ES-I3 (cell line): ENCODE measurements around the gene COPS6.

Source experiments
- H3K36me3 ChIP-seq: 2 replicates; pipeline ENCODE4 v1.6.1; 2013; ENCODE audit warnings: mild to moderate bottlenecking, low read length, control low read depth, moderate library complexity; ENCODE audit not compliant: insufficient read depth
- H3K4me1 ChIP-seq: 2 replicates; pipeline ENCODE4 v1.6.1; 2013; ENCODE audit warnings: mild to moderate bottlenecking, control low read depth, low read length; ENCODE audit not compliant: insufficient read depth
- H3K9ac ChIP-seq: 2 replicates; pipeline ENCODE4 v1.6.1; 2013; ENCODE audit warnings: low read depth, mild to moderate bottlenecking, low read length, moderate library complexity
- H3K9me3 ChIP-seq: 2 replicates; pipeline ENCODE4 v1.6.1; 2013; ENCODE audit warnings: mild to moderate bottlenecking, low read length, moderate library complexity; ENCODE audit not compliant: control insufficient read depth, insufficient read depth

The COPS6 gene

DNA sequence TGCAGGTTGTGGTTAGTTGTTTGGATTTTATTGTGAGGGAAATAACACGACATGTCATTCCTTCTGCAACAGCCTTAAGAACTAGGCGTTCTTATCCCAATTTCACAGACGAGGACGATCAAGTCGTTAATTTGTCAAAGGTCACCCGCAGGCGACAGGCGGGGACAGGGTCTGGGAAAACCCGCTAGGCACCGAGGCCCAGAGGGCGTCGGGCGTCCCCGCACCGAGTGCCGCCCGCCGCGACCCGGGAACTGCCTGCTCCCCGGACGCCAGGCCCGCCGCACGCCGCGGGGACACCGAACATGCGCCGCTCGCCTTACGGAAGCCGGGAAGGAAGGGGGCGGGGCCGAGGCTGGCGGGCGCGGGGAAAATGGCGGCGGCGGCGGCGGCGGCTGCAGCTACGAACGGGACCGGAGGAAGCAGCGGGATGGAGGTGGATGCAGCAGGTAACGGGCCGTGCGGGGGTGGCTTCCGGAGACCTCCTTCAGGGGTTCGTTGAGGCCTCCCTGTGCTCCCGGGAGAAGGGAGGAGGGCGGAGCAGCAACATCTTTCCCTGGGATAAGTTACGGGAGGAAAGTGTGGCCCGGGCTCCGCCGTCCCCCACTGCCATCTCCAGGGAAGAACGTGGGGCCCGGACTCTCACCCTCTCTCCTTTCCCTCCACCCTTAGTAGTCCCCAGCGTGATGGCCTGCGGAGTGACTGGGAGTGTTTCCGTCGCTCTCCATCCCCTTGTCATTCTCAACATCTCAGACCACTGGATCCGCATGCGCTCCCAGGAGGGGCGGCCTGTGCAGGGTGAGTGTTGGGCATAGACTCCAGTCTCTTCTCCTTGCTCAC lies at the start of gene COPS6:
Gene COPS6, plus strand, starts transcription at position 349 of the 837 bp plus-strand sequence. Its CDS starts 22 bp downstream, at position 371.
- no peaks in the 10 kb centered on the region for H3K9me3 ChIP-seq
- H3K9ac ChIP-seq: peak within 1 kb of the TSS; percentile 82
- H3K36me3 ChIP-seq: peaks cover 24% of the 10 kb centered on the region
- peaks cover 7% of the 10 kb centered on the region; the same call in 1 of the 2 replicates for H3K4me1 ChIP-seq

DNA sequence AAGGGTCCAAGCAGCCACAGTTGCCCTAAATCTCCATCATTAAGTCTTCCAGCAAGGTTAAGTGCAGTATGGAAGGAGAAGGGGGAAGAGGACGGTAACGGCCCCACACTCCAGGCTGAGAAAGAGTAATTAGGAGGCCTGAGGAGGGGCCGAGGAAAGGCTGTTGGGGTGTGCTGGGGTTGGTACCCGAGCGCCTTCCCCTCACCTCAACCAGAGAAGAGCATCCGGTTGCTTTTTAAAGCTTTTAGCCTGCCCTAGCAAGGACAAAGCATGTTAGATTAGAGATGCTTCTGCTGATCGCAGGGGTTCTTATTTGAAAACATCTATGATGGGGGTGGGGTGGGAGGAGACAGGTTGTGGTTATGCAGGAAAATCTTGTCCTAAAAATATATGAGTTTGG lies 48.2 kb upstream of the COPS6 start:
- no peak overlapping the region for H3K9ac ChIP-seq
- no peaks in the 10 kb centered on the region for H3K9me3 ChIP-seq
- peaks cover 4% of the 10 kb centered on the region for H3K36me3 ChIP-seq
- 0 out of 2 replicates have a peak, but pooled peaks cover 6% of the 10 kb centered on the region for H3K4me1 ChIP-seq

DNA sequence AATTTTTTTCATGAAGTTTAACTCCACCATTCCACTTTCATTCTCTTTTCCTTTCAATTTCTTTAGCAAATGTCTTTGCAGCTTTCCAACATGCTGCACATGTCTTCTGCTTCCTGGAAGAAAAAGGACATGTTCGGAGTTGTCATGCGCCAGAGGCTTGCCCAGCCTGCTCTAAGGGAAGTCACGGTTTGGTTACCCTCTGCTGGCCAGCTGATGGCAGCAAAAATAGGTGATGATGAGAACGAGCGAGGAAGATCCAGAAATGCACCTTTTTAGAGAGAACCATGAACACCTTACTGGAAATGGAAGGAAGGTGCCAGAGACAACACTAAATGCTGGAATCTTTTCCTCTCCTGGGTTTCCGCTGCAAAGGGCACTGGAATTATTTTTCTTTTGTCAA lies 44.1 kb upstream of the COPS6 start:
- H3K9ac ChIP-seq: no peak overlapping the region
- no peaks in the 10 kb centered on the region for H3K9me3 ChIP-seq
- H3K36me3 ChIP-seq: no peaks in the 10 kb centered on the region
- 0 out of 2 replicates have a peak, but pooled peaks cover 9% of the 10 kb centered on the region for H3K4me1 ChIP-seq

DNA sequence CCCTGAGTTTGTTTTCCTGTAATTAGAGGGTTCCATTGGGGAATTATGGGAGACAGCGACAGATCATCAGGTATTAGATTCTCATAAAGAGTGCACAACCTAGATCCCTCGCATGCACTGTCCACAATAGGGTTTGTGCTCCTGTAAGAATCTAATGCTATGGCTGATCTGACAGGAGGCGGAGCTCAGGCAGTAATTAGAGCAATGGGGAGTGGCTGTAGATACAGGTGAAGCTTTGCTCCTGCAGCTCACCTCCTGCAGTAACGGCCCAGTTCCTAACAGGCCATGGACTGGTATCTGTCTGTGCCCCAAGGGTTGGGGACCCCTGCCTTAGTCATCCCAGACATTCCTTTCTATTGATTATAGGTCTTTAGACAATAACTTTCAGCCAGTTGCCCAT lies 40.1 kb upstream of the COPS6 start:
- H3K9me3 ChIP-seq: no peaks in the 10 kb centered on the region
- H3K9ac ChIP-seq: no peak overlapping the region
- peaks cover 3% of the 10 kb centered on the region; the same call in 1 of the 2 replicates for H3K4me1 ChIP-seq
- peaks cover 12% of the 10 kb centered on the region; the same call in 1 of the 2 replicates for H3K36me3 ChIP-seq

DNA sequence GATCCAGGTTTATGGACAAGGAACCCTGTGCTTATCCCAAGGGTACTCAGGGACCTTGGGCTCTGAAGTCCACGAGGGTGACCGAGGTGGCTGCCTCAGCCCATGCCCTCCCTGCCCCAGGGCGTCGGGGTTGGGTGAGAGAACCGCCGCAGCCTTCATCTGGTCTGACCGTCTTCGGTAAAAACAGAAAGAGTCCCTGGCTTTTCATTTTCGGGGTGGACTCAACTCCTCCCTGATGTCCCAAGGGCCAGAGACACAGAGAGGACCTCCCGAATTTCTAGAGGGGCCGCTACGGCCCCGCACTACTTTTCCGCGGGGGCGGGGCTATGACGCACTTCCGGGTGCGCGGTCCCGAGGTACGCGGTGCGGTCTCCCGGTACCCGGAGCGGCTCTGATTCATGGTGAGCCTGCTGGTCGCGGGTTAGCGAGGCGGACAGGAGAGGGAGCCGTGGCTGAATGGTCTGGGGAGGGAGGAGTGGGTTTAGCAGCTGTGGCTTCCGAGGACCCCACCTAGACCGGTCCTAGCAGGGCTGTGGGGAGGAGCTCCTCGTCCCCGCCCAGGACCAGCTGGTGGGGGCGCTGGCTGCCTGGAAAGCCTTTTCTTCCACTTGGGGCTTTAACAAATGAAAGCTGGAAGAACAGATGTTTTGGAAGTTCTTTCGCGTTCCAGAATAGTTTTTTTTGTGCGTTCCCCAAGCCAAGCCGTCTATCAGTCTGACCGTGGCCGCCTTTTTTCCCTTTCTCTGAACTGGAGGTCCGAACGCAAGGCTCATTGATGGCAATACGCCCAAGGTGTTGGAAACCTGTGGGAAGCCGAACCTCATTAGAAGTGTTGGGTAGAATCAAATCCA lies 39.1 kb upstream of the COPS6 start, which contains the start of gene ZSCAN21:
Gene ZSCAN21, plus strand, starts transcription at position 334 of the 851 bp plus-strand sequence. CDS start 7,233 bp downstream, outside the sequence.
- no peaks in the 10 kb centered on the region for H3K9me3 ChIP-seq
- H3K4me1 ChIP-seq: peaks cover 3% of the 10 kb centered on the region; the same call in 1 of the 2 replicates
- peaks cover 12% of the 10 kb centered on the region; the same call in 1 of the 2 replicates for H3K36me3 ChIP-seq
- H3K9ac ChIP-seq: peak within 1 kb of the TSS; percentile 97

DNA sequence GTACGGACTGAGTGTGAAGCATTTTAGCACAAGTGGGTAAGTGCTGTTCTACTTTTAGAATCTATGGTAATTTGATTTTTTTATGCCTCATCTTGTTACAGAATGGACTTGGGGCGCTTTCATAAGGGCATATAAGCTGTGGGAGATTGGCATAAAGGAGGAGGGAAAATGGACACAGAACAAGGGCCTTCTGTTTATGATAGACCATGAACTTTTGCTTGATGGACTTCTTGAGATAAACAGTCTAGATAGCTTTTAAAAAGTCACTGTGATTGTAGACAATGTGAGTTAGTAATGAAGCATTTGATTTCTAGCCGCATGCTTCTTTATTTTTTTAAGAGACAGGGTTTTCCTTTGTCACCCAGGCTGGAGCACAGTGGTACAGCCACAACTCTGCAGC lies 37.2 kb upstream of the COPS6 start:
- H3K4me1 ChIP-seq: peaks cover 3% of the 10 kb centered on the region; the same call in 1 of the 2 replicates
- H3K9me3 ChIP-seq: no peaks in the 10 kb centered on the region
- H3K9ac ChIP-seq: no peak overlapping the region
- peaks cover 12% of the 10 kb centered on the region; the same call in 1 of the 2 replicates for H3K36me3 ChIP-seq

DNA sequence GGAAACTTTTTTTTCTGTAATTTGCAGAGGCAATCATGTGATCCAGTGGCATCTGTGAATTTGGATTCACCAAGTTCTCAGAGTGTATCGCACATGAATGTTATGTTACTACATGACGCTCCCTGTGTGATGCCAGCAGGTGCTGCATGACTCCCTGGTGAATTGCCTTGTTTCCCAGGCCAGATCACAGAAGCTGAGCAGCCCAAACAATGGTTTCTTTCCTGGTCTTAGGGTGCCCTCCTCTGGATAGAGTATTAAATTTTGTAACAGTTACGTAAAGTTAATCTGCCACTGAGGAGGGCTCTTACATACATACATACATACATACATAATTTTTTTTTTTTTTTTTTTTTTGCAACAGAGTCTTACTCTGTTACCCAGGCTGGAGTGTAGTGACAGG lies 35.6 kb upstream of the COPS6 start:
- Histone ChIP-seq H3K4me1 (peaks cover 3% of the 10 kb centered on the region; the same call in 1 of the 2 replicates), H3K36me3 (peaks cover 23% of the 10 kb centered on the region; the same call in 1 of the 2 replicates), H3K9me3 (no peaks in the 10 kb centered on the region), H3K9ac (no peak overlapping the region)

DNA sequence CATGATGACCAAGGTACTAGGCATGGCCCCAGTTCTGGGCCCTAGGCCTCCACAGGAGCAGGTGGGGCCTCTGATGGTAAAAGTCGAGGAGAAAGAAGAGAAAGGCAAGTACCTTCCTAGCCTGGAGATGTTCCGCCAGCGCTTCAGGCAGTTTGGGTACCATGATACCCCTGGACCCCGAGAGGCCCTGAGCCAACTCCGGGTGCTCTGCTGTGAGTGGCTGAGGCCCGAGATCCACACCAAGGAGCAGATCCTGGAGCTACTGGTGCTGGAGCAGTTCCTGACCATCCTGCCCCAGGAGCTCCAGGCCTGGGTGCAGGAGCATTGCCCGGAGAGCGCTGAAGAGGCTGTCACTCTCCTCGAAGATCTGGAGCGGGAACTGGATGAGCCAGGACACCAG lies 31.8 kb upstream of the COPS6 start:
- H3K9ac ChIP-seq: no peak overlapping the region
- H3K36me3 ChIP-seq: peaks cover 34% of the 10 kb centered on the region
- H3K9me3 ChIP-seq: no peaks in the 10 kb centered on the region
- no peaks in the 10 kb centered on the region for H3K4me1 ChIP-seq

DNA sequence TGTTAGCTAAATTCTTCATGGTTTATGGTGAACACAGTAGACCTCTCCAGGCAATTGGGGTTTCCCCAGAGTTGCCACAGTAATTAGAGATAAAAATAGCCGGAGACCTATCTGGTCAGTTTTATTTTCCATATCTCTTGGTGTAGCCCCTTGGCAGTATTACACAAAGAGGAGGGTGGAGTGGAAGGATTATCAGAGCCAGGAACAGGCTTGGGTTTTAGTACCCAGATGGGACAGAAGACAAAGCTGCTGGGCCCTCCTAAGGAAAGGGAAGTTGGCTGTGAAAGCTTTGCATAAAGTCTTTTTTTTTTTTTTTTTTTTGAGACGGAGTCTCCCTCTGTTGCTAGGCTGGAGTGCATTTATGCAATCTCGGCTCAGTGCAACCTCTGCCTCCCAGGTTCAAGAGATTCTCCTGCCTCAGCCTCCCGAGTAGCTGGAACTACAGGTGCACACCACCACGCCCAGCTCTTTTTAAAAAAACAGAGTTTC lies 29.5 kb upstream of the COPS6 start:
- Histone ChIP-seq H3K9ac (no peak overlapping the region), H3K4me1 (no peaks in the 10 kb centered on the region), H3K36me3 (peaks cover 35% of the 10 kb centered on the region), H3K9me3 (no peaks in the 10 kb centered on the region)

DNA sequence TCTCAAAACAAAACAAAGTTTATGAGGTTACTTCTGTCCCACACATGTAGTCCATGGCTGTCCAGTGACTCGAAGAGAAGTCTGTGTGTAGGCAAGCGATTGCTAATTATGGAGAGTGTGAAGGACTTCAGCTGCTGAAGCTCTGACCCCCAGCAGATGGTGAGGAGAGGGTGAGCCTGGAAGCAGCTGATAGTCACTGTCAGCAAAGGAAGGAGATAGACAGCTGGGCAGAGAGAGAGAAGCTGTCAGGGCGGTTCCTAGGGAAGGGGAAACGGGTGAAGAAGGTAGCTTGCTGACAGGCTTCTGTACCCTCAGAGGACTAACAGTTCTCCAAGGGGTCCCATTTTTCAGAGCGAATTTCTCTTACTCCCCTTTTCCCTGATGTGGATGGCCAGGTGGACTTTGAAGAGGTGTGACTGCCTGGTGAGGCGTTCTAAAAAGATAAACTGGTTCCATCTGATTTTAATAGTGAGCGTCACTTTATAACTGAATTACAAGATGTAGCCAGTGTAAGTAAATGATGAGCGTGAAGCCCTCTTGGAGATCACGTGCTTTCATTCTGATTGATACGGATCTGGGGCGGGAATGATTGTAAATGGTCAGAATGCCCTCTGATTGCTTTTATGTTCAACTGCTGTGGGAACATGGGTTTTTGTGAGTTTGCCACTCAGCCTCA lies 27.1 kb upstream of the COPS6 start:
- no peaks in the 10 kb centered on the region for H3K9me3 ChIP-seq
- no peaks in the 10 kb centered on the region for H3K4me1 ChIP-seq
- H3K36me3 ChIP-seq: peaks cover 36% of the 10 kb centered on the region

DNA sequence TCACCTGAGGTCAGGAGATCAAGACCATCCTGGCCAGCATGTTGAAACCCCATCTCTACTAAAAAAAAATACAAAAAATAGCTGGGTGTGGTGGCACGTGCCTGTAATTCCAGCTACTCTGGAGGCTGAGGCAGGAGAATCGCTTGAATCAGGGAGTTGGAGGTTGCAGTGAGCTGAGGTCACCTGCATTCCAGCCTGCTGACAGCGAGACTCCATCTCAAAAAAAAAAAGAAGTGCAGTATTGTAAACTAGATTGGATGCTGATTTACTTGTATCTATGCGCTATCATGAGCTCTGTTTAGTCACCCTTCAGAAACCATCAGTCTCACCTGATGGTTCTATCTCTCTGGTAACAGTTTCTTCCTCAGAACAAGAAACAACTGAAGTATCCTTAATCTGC lies 25.4 kb upstream of the COPS6 start:
- Histone ChIP-seq H3K9me3 (no peaks in the 10 kb centered on the region), H3K4me1 (no peaks in the 10 kb centered on the region), H3K36me3 (peaks cover 23% of the 10 kb centered on the region), H3K9ac (no peak overlapping the region)

More for the DNA sequence above, 27.1 kb upstream of the COPS6 start:
- no peak overlapping the region for H3K9ac ChIP-seq

DNA sequence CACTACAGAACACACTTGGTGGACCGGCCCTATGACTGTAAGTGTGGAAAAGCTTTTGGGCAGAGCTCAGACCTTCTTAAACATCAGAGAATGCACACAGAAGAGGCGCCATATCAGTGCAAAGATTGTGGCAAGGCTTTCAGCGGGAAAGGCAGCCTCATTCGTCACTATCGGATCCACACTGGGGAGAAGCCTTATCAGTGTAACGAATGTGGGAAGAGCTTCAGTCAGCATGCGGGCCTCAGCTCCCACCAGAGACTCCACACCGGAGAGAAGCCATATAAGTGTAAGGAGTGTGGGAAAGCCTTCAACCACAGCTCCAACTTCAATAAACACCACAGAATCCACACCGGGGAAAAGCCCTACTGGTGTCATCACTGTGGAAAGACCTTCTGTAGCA lies 24.6 kb upstream of the COPS6 start:
- H3K4me1 ChIP-seq: no peaks in the 10 kb centered on the region
- no peaks in the 10 kb centered on the region for H3K9me3 ChIP-seq
- peaks cover 17% of the 10 kb centered on the region for H3K36me3 ChIP-seq
- no peak overlapping the region for H3K9ac ChIP-seq

DNA sequence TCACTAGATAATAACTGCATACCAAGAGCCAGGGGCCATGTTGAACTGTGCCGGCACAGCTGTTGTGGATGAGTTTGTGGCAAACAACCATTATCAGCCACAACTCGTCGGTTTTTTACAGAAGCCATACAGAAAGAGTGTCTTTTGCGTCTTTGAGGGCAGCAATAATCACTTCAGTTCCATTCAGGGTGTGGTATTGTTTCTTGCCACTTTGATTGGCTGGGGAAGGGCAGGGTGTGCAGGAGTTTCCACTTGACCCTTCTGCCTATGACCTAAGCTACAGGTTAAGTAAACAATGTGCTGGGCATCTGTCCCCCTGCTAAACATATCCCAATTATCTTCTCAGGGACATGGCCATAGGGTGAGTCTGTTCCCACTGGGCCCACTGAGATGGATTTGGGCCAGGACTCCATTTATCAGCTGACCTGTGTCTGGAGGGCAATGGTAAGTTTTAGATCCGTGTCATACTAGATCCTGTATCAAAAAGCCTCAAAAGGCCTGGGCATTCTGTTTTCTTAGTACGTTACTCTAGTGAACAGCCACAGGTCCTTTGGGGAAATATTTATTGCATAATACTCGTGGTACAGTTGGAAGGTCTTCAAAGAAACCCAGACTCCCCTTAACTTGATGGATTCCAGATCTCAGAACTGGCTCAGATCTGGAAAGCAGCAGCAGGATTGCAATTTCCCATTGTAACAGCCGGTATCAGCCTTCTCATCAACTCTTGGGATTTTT lies 23.1 kb upstream of the COPS6 start:
- no peak overlapping the region for H3K9ac ChIP-seq
- peaks cover 30% of the 10 kb centered on the region for H3K36me3 ChIP-seq
- peaks cover 11% of the 10 kb centered on the region for H3K9me3 ChIP-seq
- no peaks in the 10 kb centered on the region for H3K4me1 ChIP-seq
